ENCODE measurements around the gene RAMP1. TPM values are rescaled to one million over a fixed set of nuclear protein-coding genes. Genes with fewer than 3 reads are reported as not detected.

RAMP1 gene
- total RNA-seq, 4 donors from 2014 or later: 1.3 to 50.8 (median 31.5) TPM

DNA sequence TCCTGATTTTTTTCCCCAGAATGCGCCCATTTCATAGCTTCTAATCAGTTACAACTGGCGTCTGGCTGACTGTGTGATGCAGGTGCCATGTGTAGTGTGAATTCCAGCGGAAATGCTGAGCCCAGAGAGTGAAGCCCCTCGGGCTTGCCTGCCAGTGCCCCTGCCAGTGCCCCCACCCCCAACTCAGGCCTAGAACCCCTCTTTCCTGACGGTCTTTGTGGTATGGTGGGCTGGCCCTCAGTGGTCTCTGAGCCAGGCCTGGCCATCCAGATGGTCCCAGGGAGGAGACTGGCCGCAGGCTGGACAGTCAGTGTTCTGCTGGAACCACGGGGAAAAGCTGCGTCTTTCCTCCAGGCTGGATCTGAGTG, 3.1 kb downstream of the RAMP1 start:
- DNase-seq (ENCODE audit: low spot score) (no peak), ATAC-seq (ENCODE audit: low FRiP score) (no peak)
- TF ChIP-seq, protein P1, sequence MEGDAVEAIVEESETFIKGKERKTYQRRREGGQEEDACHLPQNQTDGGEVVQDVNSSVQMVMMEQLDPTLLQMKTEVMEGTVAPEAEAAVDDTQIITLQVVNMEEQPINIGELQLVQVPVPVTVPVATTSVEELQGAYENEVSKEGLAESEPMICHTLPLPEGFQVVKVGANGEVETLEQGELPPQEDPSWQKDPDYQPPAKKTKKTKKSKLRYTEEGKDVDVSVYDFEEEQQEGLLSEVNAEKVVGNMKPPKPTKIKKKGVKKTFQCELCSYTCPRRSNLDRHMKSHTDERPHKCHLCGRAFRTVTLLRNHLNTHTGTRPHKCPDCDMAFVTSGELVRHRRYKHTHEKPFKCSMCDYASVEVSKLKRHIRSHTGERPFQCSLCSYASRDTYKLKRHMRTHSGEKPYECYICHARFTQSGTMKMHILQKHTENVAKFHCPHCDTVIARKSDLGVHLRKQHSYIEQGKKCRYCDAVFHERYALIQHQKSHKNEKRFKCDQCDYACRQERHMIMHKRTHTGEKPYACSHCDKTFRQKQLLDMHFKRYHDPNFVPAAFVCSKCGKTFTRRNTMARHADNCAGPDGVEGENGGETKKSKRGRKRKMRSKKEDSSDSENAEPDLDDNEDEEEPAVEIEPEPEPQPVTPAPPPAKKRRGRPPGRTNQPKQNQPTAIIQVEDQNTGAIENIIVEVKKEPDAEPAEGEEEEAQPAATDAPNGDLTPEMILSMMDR (IDR thresholded peaks at IDR 0.05): no peak

DNA sequence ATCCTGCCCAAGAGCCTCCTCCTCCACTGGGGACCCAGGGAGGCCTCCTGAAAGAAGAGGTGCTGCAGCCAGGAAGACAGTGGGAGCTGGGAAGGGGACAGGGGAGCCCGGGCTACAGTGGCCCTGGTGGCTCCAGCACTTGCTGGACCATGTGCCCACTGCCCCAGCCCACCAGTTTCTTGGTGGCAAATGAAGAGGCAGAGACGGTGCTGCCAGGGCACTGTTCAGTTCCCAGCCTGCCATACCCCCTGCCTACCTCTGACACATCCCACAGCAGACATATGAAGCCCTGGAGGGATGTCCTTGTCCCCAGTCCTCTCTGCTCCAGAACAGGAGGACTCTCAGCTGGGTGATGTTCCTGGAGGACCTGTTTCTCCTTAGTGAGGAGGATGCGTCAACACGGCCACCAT, 3.7 kb downstream of the RAMP1 start:
- ATAC-seq (ENCODE audit: low FRiP score) (no peak), DNase-seq (ENCODE audit: low spot score) (no peak)
- TF ChIP-seq, protein P1 (IDR thresholded peaks at IDR 0.05): no peak

- TF ChIP-seq, protein P1 (IDR thresholded peaks at IDR 0.05): no peak
- ATAC-seq (ENCODE audit: low FRiP score) (peak; percentile 63), DNase-seq (ENCODE audit: low spot score) (no peak)
These were observed 4.4 kb downstream of the RAMP1 start for GRCh38 chr2:237863689-237864443.

DNA sequence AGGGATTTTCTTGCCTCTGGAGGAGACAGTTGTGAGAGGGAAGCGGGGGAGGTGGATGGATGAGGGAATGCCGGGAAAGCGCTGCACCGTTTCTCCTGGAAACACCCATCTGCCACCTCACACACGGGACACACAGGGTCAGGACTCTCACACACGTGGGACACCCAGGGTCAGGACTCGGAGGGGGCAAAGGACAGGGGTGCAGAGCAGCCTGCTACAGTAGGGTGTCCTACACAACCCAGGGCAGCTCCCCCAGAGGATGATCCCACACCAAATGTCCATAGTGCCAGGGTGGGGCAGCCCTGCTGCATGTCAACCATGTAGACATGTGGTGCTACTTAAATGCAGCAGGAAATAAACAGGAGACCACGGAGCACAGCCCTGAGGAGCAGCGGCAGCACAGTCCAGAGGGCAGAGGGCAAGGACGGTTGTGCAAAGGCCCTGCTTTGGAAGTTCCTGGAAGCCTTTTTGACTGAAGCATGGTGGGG, 5.1 kb downstream of the RAMP1 start:
- peak; percentile 2 for ATAC-seq (ENCODE audit: low FRiP score)
- DNase-seq (ENCODE audit: low spot score): no peak
- TF ChIP-seq, protein P1 (IDR thresholded peaks at IDR 0.05): no peak

DNA sequence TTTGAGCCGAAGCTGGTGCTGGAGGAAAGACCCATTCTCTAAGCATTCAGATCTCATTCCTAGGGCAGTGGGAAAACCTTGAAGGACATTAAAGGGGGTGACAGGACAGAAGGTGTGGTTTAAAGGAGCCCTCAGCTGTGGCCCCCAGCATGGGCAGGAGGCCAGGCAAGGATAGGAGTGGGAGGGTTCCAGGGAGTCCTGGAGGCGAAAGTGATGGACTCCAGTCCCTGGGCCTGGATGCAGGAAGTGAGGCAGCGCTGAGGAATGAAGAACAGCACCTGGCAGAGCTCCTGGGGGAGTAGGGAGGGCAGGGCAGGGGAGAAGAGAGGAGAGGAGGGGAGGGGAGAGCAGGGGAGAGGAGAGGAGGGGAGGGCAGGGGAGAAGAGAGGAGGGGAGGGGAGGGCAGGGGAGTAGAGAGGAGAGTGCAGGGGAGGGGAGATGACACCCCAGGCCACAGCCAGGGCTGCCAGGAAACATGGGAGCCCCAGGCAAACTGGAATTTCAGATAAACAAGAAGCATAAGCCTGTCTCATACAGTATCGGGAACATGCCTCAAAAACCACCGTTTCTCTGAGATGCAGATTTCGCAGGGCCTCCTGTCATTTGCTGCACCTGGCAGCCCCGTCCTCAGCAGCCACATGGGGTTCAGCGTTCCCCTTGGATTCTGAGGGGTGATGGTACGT, 5.7 kb downstream of the RAMP1 start:
- ATAC-seq (ENCODE audit: low FRiP score): peak; percentile 66
- no peak for DNase-seq (ENCODE audit: low spot score)
- TF ChIP-seq, protein P1 (IDR thresholded peaks at IDR 0.05): no peak

DNA sequence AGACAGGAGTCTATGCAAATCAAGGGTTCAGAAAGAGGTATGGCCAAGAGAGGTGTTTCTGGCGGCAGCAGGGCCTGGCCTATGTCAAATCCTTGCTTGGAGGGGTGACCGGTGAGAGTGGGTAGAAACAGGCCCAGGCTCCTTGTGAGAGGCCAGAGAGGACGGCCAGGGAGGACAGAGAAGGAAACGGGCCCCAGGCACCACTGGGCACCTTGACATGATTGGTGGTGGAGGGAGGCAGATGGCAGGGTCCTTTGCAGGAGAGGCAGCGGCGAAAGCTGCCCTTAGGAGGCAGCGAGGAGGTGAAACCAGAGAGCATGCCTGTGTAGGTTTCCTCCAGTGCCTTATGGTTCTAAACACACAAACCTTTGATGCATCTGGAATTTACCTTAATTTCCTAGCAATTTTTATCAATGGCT, 6.2 kb downstream of the RAMP1 start:
- ATAC-seq (ENCODE audit: low FRiP score) (no peak), DNase-seq (ENCODE audit: low spot score) (no peak)
- TF ChIP-seq, protein P1 (IDR thresholded peaks at IDR 0.05): no peak

All from omental fat pad (tissue), 4 donors.